Neural cell (in vitro differentiated cells): Measurements from ENCODE around the gene VWA3A.
"Not testable (repeated sequence)": the region's sequence is repeated elsewhere in the genome, so short reads cannot be mapped to it uniquely, and the experiment has no call there.

Experiments used
- TAF1 ChIP-seq: IDR thresholded peaks from 2 replicates; pipeline ENCODE4 v1.6.1; 2012; ENCODE audit warnings: low read depth
- TF ChIP-seq, protein P1 (sequence below): fragments of 450-650 bp; IDR thresholded peaks from 2 replicates; pipeline ENCODE4 v1.5.1; 2014; ENCODE audit warnings: antibody characterized with exemption, mild to moderate bottlenecking, moderate library complexity; ENCODE audit not compliant: poor library complexity, severe bottlenecking

DNA sequence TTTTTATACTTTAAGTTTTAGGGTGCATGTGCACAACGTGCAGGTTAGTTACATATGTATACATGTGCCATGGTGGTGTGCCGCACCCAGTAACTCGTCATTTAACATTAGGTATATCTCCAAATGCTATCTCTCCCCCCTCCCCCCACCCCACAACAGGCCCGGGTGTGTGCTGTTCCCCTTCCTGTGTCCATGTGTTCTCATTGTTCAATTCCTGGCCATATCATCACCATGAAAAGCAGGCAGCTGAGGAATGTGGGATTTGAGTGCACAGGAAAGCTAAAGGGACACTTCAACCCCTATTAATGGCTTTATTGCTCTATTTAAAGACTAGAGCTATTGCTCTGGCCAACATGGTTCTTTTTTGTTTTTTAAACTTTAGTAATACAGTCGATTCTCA lies 46.5 kb upstream of the VWA3A start:
- TF ChIP-seq, protein P1, sequence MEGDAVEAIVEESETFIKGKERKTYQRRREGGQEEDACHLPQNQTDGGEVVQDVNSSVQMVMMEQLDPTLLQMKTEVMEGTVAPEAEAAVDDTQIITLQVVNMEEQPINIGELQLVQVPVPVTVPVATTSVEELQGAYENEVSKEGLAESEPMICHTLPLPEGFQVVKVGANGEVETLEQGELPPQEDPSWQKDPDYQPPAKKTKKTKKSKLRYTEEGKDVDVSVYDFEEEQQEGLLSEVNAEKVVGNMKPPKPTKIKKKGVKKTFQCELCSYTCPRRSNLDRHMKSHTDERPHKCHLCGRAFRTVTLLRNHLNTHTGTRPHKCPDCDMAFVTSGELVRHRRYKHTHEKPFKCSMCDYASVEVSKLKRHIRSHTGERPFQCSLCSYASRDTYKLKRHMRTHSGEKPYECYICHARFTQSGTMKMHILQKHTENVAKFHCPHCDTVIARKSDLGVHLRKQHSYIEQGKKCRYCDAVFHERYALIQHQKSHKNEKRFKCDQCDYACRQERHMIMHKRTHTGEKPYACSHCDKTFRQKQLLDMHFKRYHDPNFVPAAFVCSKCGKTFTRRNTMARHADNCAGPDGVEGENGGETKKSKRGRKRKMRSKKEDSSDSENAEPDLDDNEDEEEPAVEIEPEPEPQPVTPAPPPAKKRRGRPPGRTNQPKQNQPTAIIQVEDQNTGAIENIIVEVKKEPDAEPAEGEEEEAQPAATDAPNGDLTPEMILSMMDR: not testable (repeated sequence)
- not testable (repeated sequence) for TF ChIP-seq TAF1
